GM12891 (cell line): ENCODE results near the gene HIPK2.

Experiments
- PAX5 ChIP-seq: IDR thresholded peaks from 2 replicates; pipeline ENCODE4 v1.6.1; 2011; ENCODE audit warnings: low read length, moderate library complexity, mild to moderate bottlenecking; ENCODE audit not compliant: insufficient read depth, severe bottlenecking
- TAF1 ChIP-seq: IDR thresholded peaks from 2 replicates; pipeline ENCODE4 v1.6.1; 2011; ENCODE audit warnings: low read depth, low read length, control low read depth

GRCh38 chr7:139734395-139734794 is 43.4 kb downstream of the HIPK2 start:
- TF ChIP-seq TAF1 (no peak), PAX5 (no peak)
